Measurements from ENCODE around the gene ZHX3. TPM values are rescaled to one million over a fixed set of nuclear protein-coding genes. Genes with fewer than 3 reads are reported as not detected.

Gene ZHX3
- total RNA-seq, 1 donor from 2014 or later, result 26.8 TPM

DNA sequence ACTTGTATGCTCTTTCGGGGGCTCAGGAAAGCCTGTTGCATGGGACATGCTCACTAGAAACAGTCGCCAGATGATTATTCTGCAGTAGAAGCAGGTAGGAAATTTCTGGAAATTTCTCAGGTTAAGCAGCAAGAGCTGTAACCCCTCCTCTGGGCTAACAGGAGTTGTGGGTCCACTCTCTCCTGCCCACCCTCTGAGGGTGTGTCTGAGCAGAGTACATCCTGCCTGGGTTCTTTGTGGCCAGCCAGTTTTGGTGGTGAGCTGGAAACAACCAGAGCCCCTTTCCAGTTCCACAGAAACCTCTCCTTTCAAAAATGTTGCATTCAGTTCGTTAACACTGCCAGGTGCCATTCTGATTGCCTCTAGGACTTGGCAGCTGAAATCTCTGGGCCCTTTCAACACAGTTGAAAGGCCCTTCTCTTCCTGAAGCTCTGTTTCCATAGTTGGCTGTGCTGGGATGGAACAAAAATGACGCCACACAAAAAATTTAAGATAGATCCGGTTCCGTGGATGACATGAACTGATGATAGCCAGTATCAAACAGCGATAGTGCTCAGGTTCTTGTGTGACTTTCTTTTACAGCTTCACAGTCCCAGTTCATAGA lies 141.7 kb downstream of the ZHX3 start:
- H3K27ac ChIP-seq, result peak overlapping the region; percentile 83
- TF ChIP-seq POLR2AphosphoS5 (IDR thresholded peaks at IDR 0.05; ENCODE audit: insufficient read depth in 1 of 2, low read depth in 1 of 2), result no peak
- TF ChIP-seq, protein P1, sequence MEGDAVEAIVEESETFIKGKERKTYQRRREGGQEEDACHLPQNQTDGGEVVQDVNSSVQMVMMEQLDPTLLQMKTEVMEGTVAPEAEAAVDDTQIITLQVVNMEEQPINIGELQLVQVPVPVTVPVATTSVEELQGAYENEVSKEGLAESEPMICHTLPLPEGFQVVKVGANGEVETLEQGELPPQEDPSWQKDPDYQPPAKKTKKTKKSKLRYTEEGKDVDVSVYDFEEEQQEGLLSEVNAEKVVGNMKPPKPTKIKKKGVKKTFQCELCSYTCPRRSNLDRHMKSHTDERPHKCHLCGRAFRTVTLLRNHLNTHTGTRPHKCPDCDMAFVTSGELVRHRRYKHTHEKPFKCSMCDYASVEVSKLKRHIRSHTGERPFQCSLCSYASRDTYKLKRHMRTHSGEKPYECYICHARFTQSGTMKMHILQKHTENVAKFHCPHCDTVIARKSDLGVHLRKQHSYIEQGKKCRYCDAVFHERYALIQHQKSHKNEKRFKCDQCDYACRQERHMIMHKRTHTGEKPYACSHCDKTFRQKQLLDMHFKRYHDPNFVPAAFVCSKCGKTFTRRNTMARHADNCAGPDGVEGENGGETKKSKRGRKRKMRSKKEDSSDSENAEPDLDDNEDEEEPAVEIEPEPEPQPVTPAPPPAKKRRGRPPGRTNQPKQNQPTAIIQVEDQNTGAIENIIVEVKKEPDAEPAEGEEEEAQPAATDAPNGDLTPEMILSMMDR (IDR thresholded peaks at IDR 0.05), result no peak
- TF ChIP-seq POLR2A (IDR thresholded peaks at IDR 0.05), result no peak
- peaks cover 0 to 39% of the 10 kb centered on the region in 2 donors for H3K36me3 ChIP-seq
- H3K27me3 ChIP-seq, result no peaks in the 10 kb centered on the region
- peak in 1 of 2 donors; percentile 76 for DNase-seq (ENCODE audit: extremely low spot score in 2 of 2)
- no peaks in the 10 kb centered on the region for H3K9me3 ChIP-seq
- no peak overlapping the region for H3K4me3 ChIP-seq
- intact Hi-C loops (cut with DNase I), result no loop called here
- peaks cover 59% of the 10 kb centered on the region for H3K4me1 ChIP-seq

DNA sequence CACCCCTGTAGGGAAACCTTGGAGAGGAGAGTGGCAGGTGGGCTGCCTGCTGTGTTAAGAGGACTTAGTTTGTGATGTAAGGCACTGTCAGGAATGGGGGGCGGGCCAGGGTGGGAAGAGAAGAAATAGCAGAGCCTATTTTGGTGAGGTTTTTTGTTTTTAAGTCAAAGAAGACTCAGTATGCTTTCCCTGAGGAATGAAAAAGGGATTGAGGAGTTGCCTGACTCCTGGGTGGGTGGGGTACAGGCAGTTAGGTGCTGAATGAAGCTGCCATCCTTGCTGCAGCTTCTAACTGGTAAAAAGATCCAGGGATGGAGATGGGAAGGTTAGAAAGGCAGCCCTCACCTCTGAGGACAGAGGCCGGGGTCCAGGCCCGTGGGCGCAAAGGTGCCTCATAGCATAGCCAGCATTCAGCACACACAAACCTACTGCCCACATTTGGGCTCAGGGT lies 142.3 kb downstream of the ZHX3 start:
- Histone ChIP-seq H3K27me3 (no peaks in the 10 kb centered on the region), H3K4me1 (peaks cover 59% of the 10 kb centered on the region), H3K27ac (peak overlapping the region; percentile 83), H3K36me3 (peaks cover 0 to 44% of the 10 kb centered on the region in 2 donors), H3K9me3 (no peaks in the 10 kb centered on the region), H3K4me3 (no peak overlapping the region)
- TF ChIP-seq, protein P1 (IDR thresholded peaks at IDR 0.05), result no peak
- no peak for TF ChIP-seq POLR2A (IDR thresholded peaks at IDR 0.05)
- TF ChIP-seq POLR2AphosphoS5 (IDR thresholded peaks at IDR 0.05; ENCODE audit: insufficient read depth in 1 of 2, low read depth in 1 of 2), result no peak
- intact Hi-C loops (cut with DNase I), result no loop called here
- peak in 1 of 2 donors; percentile 76 for DNase-seq (ENCODE audit: extremely low spot score in 2 of 2)

DNA sequence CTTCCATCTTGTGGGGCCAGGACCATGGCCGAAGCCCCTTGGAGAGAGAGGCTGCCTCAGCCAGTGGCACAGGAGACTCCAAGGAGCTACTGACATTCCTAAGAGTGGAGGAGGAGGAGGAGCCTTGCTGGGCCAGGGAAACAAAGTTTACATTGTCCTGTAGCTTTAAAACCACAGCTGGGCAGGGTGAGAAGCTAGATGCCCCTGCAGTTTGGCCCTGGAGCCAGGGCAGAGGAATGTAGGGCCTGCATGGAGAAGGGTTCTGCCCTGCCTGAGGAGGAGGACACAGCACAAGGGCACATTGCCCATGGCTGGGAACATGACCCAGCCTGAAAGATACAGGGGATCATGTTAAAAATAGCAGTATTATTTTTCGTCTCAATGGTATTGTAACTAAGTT lies 142.7 kb downstream of the ZHX3 start:
- peaks cover 0 to 48% of the 10 kb centered on the region in 2 donors for H3K36me3 ChIP-seq

DNA sequence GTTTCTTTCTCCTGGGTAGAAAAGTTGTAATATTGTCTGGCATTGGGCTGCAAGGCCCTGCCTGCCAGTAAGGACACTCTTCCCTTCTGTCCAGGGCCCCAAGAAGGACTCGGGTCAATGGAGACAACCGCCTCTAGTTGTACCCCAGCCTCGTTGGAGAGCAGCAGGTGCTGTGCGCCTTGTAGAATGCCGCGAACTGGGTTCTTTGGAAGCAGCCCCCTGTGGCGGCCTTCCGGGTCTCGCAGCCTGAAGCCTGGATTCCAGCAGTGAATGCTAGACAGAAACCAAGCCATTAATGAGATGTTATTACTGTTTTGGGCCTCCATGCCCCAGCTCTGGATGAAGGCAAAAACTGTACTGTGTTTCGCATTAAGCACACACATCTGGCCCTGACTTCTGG lies 143.2 kb downstream of the ZHX3 start:
- Histone ChIP-seq H3K4me1 (peaks cover 59% of the 10 kb centered on the region), H3K4me3 (no peak overlapping the region), H3K27ac (peak overlapping the region; percentile 83), H3K9me3 (no peaks in the 10 kb centered on the region), H3K36me3 (peaks cover 0 to 52% of the 10 kb centered on the region in 2 donors), H3K27me3 (no peaks in the 10 kb centered on the region)
- TF ChIP-seq POLR2A (IDR thresholded peaks at IDR 0.05), result no peak
- TF ChIP-seq, protein P1 (IDR thresholded peaks at IDR 0.05), result no peak
- no peak for TF ChIP-seq POLR2AphosphoS5 (IDR thresholded peaks at IDR 0.05; ENCODE audit: insufficient read depth in 1 of 2, low read depth in 1 of 2)
- intact Hi-C loops (cut with DNase I), result loop anchor here (5.0 kb wide), 1 partner anchor 168 kb away; the partner anchor contains the start of gene LPIN3
- peak; percentile 40 to 69 for DNase-seq (ENCODE audit: extremely low spot score in 2 of 2)

More for the DNA sequence above, 142.7 kb downstream of the ZHX3 start:
- H3K27me3 ChIP-seq, result no peaks in the 10 kb centered on the region
- H3K27ac ChIP-seq, result peak overlapping the region; percentile 83
- no peak overlapping the region for H3K4me3 ChIP-seq
- TF ChIP-seq POLR2AphosphoS5 (IDR thresholded peaks at IDR 0.05; ENCODE audit: insufficient read depth in 1 of 2, low read depth in 1 of 2), result no peak
- TF ChIP-seq, protein P1 (IDR thresholded peaks at IDR 0.05), result no peak
- TF ChIP-seq POLR2A (IDR thresholded peaks at IDR 0.05), result no peak
- H3K9me3 ChIP-seq, result no peaks in the 10 kb centered on the region
- peak; percentile 64 to 79 for DNase-seq (ENCODE audit: extremely low spot score in 2 of 2)
- intact Hi-C loops (cut with DNase I), result loop anchor here (5.0 kb wide), 1 partner anchor 168 kb away; the partner anchor contains the start of gene LPIN3
- peaks cover 59% of the 10 kb centered on the region for H3K4me1 ChIP-seq

DNA sequence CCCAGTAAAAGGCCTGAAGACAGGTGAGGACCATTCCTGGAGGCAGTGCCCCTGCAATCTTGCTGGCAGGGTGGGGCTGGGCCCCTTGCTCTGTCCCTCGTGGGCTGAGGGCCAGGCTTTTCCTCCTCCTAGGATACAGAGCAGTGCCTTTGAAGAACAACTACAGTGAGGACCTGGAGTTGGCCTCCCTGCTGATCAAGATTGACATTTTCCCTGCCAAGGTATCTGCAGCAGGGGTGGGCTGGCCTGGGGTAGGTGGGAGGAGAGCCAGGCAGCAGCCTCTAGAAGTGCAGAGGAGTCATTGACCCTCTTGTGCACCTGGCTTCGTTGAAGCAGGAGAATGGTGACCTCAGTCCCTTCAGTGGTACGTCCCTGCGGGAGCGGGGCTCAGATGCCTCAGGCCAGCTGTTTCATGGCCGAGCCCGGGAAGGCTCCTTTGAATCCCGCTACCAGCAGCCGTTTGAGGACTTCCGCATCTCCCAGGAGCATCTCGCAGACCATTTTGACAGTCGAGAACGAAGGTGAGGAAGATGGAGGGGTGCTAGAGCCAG lies 143.7 kb downstream of the ZHX3 start:
- peak; percentile 87 to 92 for DNase-seq (ENCODE audit: extremely low spot score in 2 of 2)
- peaks cover 0 to 57% of the 10 kb centered on the region in 2 donors for H3K36me3 ChIP-seq
- peaks cover 59% of the 10 kb centered on the region for H3K4me1 ChIP-seq
- intact Hi-C loops (cut with DNase I), result loop anchor here (2.0 to 5.0 kb wide), 2 partner anchors 57 to 168 kb away; partner anchors contain the start of gene LPIN3
- TF ChIP-seq POLR2AphosphoS5 (IDR thresholded peaks at IDR 0.05; ENCODE audit: insufficient read depth in 1 of 2, low read depth in 1 of 2) (no peak), POLR2A (IDR thresholded peaks at IDR 0.05) (no peak)
- TF ChIP-seq, protein P1 (IDR thresholded peaks at IDR 0.05), result no peak
- peak overlapping the region; percentile 83 for H3K27ac ChIP-seq
- H3K27me3 ChIP-seq, result no peaks in the 10 kb centered on the region
- H3K4me3 ChIP-seq, result no peak overlapping the region
- H3K9me3 ChIP-seq, result no peaks in the 10 kb centered on the region
